HepG2 (cell line): ENCODE measurements around the gene FOXS1. TPM values are rescaled to one million over a fixed set of nuclear protein-coding genes. Genes with fewer than 3 reads are reported as not detected.

Experiments
- ATAC-seq: fragments of 200-7000 bp; cut with Tn5 transposase; 3 replicates; pipeline ENCODE4 v1.9.1; 2020; ENCODE audit warnings: mild to moderate bottlenecking, moderate library complexity
- BruUV-seq: library from RNA; stranded (reverse); fragments of 400-500 nt; replicated peaks from 2 replicates; lab custom pipeline; 2021; lab: Mats Ljungman, UMichigan
- CTCF ChIA-PET: fragments of 300-600 bp; formaldehyde crosslinking; extraction: SDS; loops from one replicate; lab custom pipeline; 2021; ENCODE audit warnings: low total read pairs, inconsistent platforms, low intra/inter-chr PET ratio; lab: Yijun Ruan, JAX
- POLR2A ChIA-PET: fragments of 350-600 bp; sonication (Branson Sonifier 250); formaldehyde crosslinking; loops from one replicate; lab custom pipeline; 2020; ENCODE audit warnings: antibody characterized with exemption, inconsistent platforms; lab: Yijun Ruan, JAX
- DNase-seq: peaks from one replicate; pipeline ENCODE4 v3.0.0-alpha.2; 2015; ENCODE audit warnings: low spot score
- FAIRE-seq: peaks from 3 replicates; lab custom pipeline; 2011; peaks lifted over from hg19 to GRCh38; lab: Jason Lieb, UNC
- H2AFZ ChIP-seq: one replicate; pipeline ENCODE4 v1.6.1; 2011; ENCODE audit warnings: low read length, inconsistent platforms
- H3K27ac ChIP-seq: fragments of 300-600 bp; 3 replicates; pipeline ENCODE4 v1.8.0; 2011; ENCODE audit warnings: mixed run types, mild to moderate bottlenecking, mixed read lengths, low read length, inconsistent platforms; ENCODE audit not compliant: insufficient read depth; ENCODE audit errors: extremely low read length
- H3K27me3 ChIP-seq, 2 experiments: fragments of 200-600 bp in 1 of 2; 2 replicates in 1 of 2; 3 replicates in 1 of 2; pipeline versions ENCODE4 v1.6.0 to v1.8.0; 2011; ENCODE audit warnings: low read length in 2 of 2, mild to moderate bottlenecking in 2 of 2, moderate library complexity in 2 of 2, inconsistent platforms in 1 of 2; ENCODE audit not compliant: insufficient read depth in 2 of 2, control insufficient read depth in 1 of 2
- H3K36me3 ChIP-seq, 2 experiments: fragments of 200-600 bp in 1 of 2; replicated peaks in 1 of 2; 2 replicates in 1 of 2; 3 replicates in 1 of 2; pipeline versions ENCODE4 v1.5.1 to v1.8.0; 2011; ENCODE audit warnings: low read length in 2 of 2, inconsistent platforms in 1 of 2; ENCODE audit not compliant: insufficient read depth in 2 of 2, control insufficient read depth in 1 of 2
- H3K4me1 ChIP-seq: 2 replicates; pipeline ENCODE4 v1.5.1; 2012; ENCODE audit warnings: low read length, inconsistent platforms; ENCODE audit not compliant: insufficient read depth
- H3K4me2 ChIP-seq: 2 replicates; pipeline ENCODE4 v1.6.0; 2011; ENCODE audit warnings: low read depth, low read length, inconsistent platforms
- H3K4me3 ChIP-seq, 3 experiments: fragments of 200-600 bp in 1 of 3; sonication (generic), shearing (Covaris generic) in 1 of 3; replicated peaks in 1 of 3; 2 replicates each; pipeline ENCODE4 v1.5.1; 2011 to 2016; ENCODE audit warnings: low read length in 3 of 3, inconsistent platforms in 2 of 3, low read depth in 2 of 3, mild to moderate bottlenecking in 2 of 3, control low read depth in 1 of 3, mixed read lengths in 1 of 3; ENCODE audit not compliant: insufficient read depth in 1 of 3
- H3K79me2 ChIP-seq: one replicate; pipeline ENCODE4 v1.6.1; 2011; ENCODE audit warnings: low read length, inconsistent platforms; ENCODE audit not compliant: insufficient read depth
- H3K9ac ChIP-seq: 2 replicates; pipeline ENCODE4 v1.6.0; 2011; ENCODE audit warnings: mild to moderate bottlenecking, low read depth, low read length, inconsistent platforms; ENCODE audit not compliant: insufficient read depth
- H3K9me3 ChIP-seq: 2 replicates; pipeline ENCODE4 v1.5.1; 2012; ENCODE audit warnings: mild to moderate bottlenecking, low read length
- H4K20me1 ChIP-seq: 2 replicates; pipeline ENCODE4 v1.6.0; 2011; ENCODE audit warnings: inconsistent platforms, mild to moderate bottlenecking, low read length, moderate library complexity; ENCODE audit not compliant: insufficient read depth
- FOXA1 ChIP-seq, 2 experiments: fragments of 450-650 bp in 1 of 2; sonication (generic) in 1 of 2; formaldehyde crosslinking in 1 of 2; IDR thresholded peaks; 2 replicates each; pipeline versions ENCODE4 v1.4.0 to v1.6.1; 2016 to 2020; ENCODE audit warnings: missing genetic modification reagents in 1 of 2
- PAXIP1 ChIP-seq: sonication (generic); formaldehyde crosslinking; conservative IDR thresholded peaks from 2 replicates; pipeline ENCODE4 v1.4.0; 2020; ENCODE audit warnings: mild to moderate bottlenecking, missing genetic modification reagents, moderate library complexity
- SRSF4 ChIP-seq: fragments of 200-400 bp; formaldehyde crosslinking; IDR thresholded peaks from one replicate; pipeline ENCODE4 v1.6.1; 2018; ENCODE audit warnings: mild to moderate bottlenecking, low read depth, low read length, moderate library complexity; ENCODE audit not compliant: poor library complexity, severe bottlenecking
- ZNF276 ChIP-seq: sonication (generic); formaldehyde crosslinking; IDR thresholded peaks from 2 replicates; pipeline ENCODE4 v1.4.0; 2020; ENCODE audit warnings: mild to moderate bottlenecking, low read depth, missing genetic modification reagents
- ZNF597 ChIP-seq: sonication (generic); formaldehyde crosslinking; IDR thresholded peaks from 2 replicates; pipeline ENCODE4 v1.5.0; 2020; ENCODE audit warnings: missing genetic modification reagents
- WGBS: methylation state at CpG from one replicate; pipeline ENCODE4 v1.1.6; 2017; ENCODE audit warnings: low lambda C conversion rate; 5-methylcytosine and 5-hydroxymethylcytosine counted together
- in situ Hi-C: cut with HindIII; loops from 2 replicates; pipeline ENCODE4 v1.10.0; 2017; ENCODE audit warnings: low pct_unique_long_range_greater_than_20kb; ENCODE audit not compliant: extremely low pct_ligation_motif_present
- intact Hi-C: fragments of 100-400 bp; cut with micrococcal nuclease; formaldehyde crosslinking; loops from one replicate; pipeline ENCODE4 v1.10.0; 2022; ENCODE audit not compliant: unreplicated experiment
- polyA plus RNA-seq, 8 experiments: library from polyadenylated mRNA; depleted of rRNA in 3 of 8; stranded (reverse) in 7 of 8; unstranded in 1 of 8; fragments of >200 nt; fragmentation: Illumina TruSeq in 4 of 8; extraction: Trizol in 4 of 8; gene quantifications; 2 replicates each; pipeline versions ENCODE4 v1.2.1 to v1.2.3, GENCODE V29; 2011 to 2016; ENCODE audit warnings: low read depth in 4 of 8, missing spikeins in 1 of 8, mixed read lengths in 1 of 8; ENCODE audit not compliant: insufficient read depth in 1 of 8
- total RNA-seq, 5 experiments: library from RNA; depleted of rRNA; stranded (reverse); fragments of >200 nt; fragmentation: Illumina TruSeq; extraction: Trizol; gene quantifications; 2 replicates each; pipeline ENCODE4 v1.2.3, GENCODE V29; 2016; ENCODE audit warnings: low read depth in 1 of 5

Gene FOXS1
- total and polyA plus RNA-seq, 2 of the 13 experiments (the other 11 are each of a cell fraction or from before 2014, with no cell fraction given): not detected

GRCh38 chr20:31811198-31811597 lies 34.2 kb downstream of the FOXS1 start:
- H3K4me2 ChIP-seq: no peak overlapping the region
- no peak overlapping the region for H3K27ac ChIP-seq
- in situ Hi-C loops (no loop called here), intact Hi-C loops (no loop called here)
- POLR2A ChIA-PET: no interaction called here
- FAIRE-seq: no peak
- H2AFZ ChIP-seq: no peak overlapping the region
- no peaks in the 10 kb centered on the region for H3K27me3 ChIP-seq
- BruUV-seq: no TSS peak
- no peak for ATAC-seq
- DNase-seq: no peak
- CTCF ChIA-PET: no interaction called here
- H3K4me3 ChIP-seq: no peak overlapping the region
- 72% methylated on average over 4 of the region's 4 CpGs for WGBS
- H3K36me3 ChIP-seq: no peaks in the 10 kb centered on the region
- H3K4me1 ChIP-seq: no peaks in the 10 kb centered on the region
- H3K79me2 ChIP-seq: no peaks in the 10 kb centered on the region
- H3K9me3 ChIP-seq: no peaks in the 10 kb centered on the region
- TF ChIP-seq FOXA1 (IDR thresholded peaks at IDR 0.05): no peak
- no peak for TF ChIP-seq FOXA1 (CRISPR knock-in tag; IDR thresholded peaks at IDR 0.05)
- TF ChIP-seq SRSF4: no peak
- TF ChIP-seq ZNF597 (CRISPR knock-in tag): no peak
- no peak for TF ChIP-seq ZNF276 (CRISPR knock-in tag)
- TF ChIP-seq PAXIP1 (CRISPR knock-in tag): no peak
- H4K20me1 ChIP-seq: no peaks in the 10 kb centered on the region
- no peak overlapping the region for H3K9ac ChIP-seq
